Nephron progenitor cell (in vitro differentiated cells): ENCODE results near the gene CCDC85C.

Experiments used
- DNase-seq: peaks from one replicate; pipeline ENCODE4 v3.0.0; 2021
- H3K27ac Mint-ChIP-seq: 2 replicates; pipeline ENCODE4 v1.8.0; 2021; ENCODE audit warnings: mild to moderate bottlenecking, moderate library complexity, mixed read lengths
- H3K27me3 Mint-ChIP-seq: 2 replicates; pipeline ENCODE4 v1.8.0; 2021; ENCODE audit warnings: mild to moderate bottlenecking, low read depth, mixed read lengths; ENCODE audit not compliant: poor library complexity
- H3K36me3 Mint-ChIP-seq: 2 replicates; pipeline ENCODE4 v1.8.0; 2021; ENCODE audit warnings: low read depth, mixed read lengths
- H3K4me1 Mint-ChIP-seq: 2 replicates; pipeline ENCODE4 v1.8.0; 2021; ENCODE audit warnings: mixed read lengths
- H3K4me3 Mint-ChIP-seq: 2 replicates; pipeline ENCODE4 v1.8.0; 2021; ENCODE audit warnings: mild to moderate bottlenecking, moderate library complexity, mixed read lengths
- H3K9me3 Mint-ChIP-seq: 2 replicates; pipeline ENCODE4 v1.8.0; 2021; ENCODE audit warnings: mild to moderate bottlenecking, moderate library complexity, mixed read lengths
- TF ChIP-seq, protein P1 (sequence below): fragments of 200-600 bp; sonication (generic); IDR thresholded peaks from 2 replicates; pipeline ENCODE4 v1.5.0; 2021; ENCODE audit warnings: antibody characterized with exemption

The CCDC85C gene

DNA sequence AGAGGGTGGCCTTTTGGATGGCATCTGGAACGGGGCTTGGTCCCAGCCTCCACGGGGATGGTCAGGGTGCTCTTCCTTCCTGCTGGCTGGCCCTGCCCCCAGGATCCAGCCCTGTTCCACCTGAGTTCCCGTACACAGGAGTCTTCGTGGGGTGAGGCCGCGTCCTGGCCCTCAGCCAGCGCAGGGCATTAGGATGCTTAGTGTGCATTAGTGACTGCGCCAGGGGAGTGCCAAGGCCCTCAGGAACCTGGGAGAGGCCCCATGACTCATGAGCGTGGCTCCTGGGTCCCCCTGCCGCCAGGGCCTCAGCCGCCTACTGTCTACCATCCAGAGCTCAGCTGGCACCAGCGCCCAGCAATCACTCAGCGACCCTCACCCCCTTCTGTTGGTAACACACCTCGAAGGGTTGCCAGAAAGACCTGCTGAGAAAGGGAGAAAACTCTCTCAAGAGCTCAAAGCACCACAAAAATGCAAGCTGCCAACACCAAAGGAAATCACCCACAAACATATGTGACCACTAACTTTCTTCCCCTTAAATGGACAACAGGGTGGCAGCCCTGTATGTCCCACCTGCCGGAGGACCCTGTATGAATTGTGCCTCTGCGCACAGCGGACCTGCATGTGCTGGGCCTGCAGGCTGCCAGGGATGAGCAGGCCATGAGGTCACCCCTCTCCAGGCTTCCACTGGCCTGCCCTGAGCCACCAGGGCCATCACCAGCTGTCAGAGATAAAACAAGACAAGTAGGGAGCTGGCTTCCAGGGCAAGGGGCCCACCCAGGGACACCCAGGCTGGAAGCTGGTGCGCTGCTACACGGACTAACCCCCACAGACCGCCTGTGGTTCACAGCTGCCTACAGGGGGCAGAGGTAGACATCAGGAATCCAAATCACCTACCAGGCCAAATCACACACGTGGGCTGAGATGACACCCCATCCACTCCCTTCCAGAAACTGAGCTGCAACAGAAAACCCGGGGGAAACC is 28.7 kb downstream of the CCDC85C start:
- no peak for DNase-seq
- peaks cover 97% of the 10 kb centered on the region for H3K4me1 Mint-ChIP-seq
- H3K4me3 Mint-ChIP-seq: peak overlapping the region; percentile 37
- no peaks in the 10 kb centered on the region for H3K9me3 Mint-ChIP-seq
- no peaks in the 10 kb centered on the region for H3K36me3 Mint-ChIP-seq
- no peak overlapping the region for H3K27ac Mint-ChIP-seq
- no peaks in the 10 kb centered on the region for H3K27me3 Mint-ChIP-seq
- TF ChIP-seq, protein P1, sequence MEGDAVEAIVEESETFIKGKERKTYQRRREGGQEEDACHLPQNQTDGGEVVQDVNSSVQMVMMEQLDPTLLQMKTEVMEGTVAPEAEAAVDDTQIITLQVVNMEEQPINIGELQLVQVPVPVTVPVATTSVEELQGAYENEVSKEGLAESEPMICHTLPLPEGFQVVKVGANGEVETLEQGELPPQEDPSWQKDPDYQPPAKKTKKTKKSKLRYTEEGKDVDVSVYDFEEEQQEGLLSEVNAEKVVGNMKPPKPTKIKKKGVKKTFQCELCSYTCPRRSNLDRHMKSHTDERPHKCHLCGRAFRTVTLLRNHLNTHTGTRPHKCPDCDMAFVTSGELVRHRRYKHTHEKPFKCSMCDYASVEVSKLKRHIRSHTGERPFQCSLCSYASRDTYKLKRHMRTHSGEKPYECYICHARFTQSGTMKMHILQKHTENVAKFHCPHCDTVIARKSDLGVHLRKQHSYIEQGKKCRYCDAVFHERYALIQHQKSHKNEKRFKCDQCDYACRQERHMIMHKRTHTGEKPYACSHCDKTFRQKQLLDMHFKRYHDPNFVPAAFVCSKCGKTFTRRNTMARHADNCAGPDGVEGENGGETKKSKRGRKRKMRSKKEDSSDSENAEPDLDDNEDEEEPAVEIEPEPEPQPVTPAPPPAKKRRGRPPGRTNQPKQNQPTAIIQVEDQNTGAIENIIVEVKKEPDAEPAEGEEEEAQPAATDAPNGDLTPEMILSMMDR: peak; percentile 16

DNA sequence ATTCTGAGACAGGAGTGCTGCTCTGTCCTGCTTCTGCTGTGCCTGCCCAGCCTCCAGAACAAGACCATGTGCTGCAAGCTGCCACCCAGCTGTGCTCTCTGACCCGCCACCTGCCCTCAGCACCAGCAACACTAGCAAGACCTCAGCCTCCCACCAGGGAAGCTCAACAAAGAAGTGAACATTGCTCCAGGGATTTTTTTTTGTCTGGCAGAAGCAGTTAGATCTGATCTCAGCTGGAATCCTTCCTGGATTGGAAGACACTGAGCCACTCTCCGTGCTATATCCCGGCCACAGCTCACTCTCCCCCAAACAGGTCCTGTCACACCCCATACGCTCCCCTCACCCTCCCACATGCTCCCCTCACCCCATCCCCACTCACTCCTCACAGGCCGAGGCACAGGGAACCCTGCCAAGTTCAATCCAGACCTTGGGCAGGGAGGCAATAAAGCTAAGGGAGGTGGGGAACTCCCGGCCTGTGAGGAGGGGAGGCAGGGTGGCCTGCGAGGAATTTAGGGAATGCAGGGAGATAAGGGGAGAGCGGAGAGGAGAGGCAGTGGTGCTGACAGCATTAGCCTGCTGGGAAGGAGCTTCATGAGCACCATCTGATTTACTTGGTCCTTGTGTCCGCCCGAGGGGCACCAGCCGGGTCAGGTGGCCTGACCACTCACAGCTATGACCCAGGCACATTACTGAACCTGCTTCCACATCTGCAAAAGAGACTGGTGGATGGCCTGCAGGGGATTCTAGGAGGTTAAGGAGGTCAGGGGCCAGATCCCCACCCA is 29.7 kb downstream of the CCDC85C start:
- H3K4me3 Mint-ChIP-seq: peak overlapping the region; percentile 64
- H3K9me3 Mint-ChIP-seq: no peaks in the 10 kb centered on the region
- TF ChIP-seq, protein P1: no peak
- DNase-seq: peak; percentile 55
- no peaks in the 10 kb centered on the region for H3K27me3 Mint-ChIP-seq
- H3K4me1 Mint-ChIP-seq: peaks cover 97% of the 10 kb centered on the region
- H3K36me3 Mint-ChIP-seq: no peaks in the 10 kb centered on the region
- H3K27ac Mint-ChIP-seq: peak overlapping the region; percentile 92

DNA sequence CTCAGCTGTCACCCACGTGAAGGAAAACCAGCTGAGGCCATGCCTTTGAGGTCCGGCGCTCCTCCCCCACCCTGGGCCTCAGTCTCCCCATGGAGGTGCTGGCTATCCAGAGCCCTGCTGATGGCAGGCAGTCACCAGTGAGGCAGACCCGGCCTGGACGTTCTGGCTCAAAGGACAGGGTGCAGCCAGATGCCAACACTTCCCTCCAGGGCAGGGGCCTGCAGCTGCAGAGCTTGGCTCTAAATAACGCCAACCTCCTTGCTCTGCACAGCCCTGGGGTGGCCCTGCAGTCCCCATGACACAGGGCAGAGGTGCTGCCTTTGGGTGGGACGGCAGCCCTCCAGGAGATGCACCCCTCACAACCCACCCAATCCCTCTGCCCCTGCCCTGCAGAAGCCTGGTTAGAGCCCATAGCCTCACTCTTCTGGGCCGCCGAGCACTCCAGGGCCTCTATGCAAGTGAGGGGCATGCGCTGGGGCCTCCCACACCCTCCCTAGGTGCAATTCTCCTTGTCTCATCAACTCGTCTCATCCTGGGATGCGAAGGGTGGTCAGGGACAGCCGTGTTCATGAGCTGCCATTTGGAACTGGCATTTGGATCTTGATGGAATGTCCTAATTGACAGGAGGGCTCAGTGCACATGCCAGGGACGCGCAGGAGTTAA is 30.4 kb downstream of the CCDC85C start:
- TF ChIP-seq, protein P1: no peak
- Mint-ChIP-seq H3K36me3 (no peaks in the 10 kb centered on the region), H3K27me3 (no peaks in the 10 kb centered on the region), H3K9me3 (no peaks in the 10 kb centered on the region), H3K4me1 (peaks cover 100% of the 10 kb centered on the region), H3K4me3 (peak overlapping the region; percentile 64), H3K27ac (peak overlapping the region; percentile 92)
- no peak for DNase-seq

DNA sequence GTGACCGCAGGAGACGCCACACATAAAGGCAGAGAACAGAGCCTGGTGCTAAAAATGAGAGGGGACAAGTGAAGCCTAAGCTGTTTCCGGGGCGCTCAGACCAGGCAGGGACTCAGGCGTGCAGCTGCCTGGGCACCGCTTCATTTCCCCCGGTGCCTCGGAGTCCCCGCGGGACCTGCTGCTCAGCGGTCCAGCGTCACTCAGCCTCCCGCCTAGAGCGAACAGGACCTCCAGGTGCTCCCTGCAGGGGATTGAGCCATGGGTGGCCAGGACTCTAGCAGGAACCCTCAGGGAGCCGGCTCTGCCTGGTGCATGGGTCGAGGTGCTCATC is 31.0 kb downstream of the CCDC85C start:
- Mint-ChIP-seq H3K27me3 (no peaks in the 10 kb centered on the region), H3K4me3 (peak overlapping the region; percentile 50), H3K4me1 (peaks cover 100% of the 10 kb centered on the region), H3K27ac (no peak overlapping the region), H3K9me3 (no peaks in the 10 kb centered on the region), H3K36me3 (no peaks in the 10 kb centered on the region)
- peak; percentile 28 for DNase-seq
- TF ChIP-seq, protein P1: no peak

DNA sequence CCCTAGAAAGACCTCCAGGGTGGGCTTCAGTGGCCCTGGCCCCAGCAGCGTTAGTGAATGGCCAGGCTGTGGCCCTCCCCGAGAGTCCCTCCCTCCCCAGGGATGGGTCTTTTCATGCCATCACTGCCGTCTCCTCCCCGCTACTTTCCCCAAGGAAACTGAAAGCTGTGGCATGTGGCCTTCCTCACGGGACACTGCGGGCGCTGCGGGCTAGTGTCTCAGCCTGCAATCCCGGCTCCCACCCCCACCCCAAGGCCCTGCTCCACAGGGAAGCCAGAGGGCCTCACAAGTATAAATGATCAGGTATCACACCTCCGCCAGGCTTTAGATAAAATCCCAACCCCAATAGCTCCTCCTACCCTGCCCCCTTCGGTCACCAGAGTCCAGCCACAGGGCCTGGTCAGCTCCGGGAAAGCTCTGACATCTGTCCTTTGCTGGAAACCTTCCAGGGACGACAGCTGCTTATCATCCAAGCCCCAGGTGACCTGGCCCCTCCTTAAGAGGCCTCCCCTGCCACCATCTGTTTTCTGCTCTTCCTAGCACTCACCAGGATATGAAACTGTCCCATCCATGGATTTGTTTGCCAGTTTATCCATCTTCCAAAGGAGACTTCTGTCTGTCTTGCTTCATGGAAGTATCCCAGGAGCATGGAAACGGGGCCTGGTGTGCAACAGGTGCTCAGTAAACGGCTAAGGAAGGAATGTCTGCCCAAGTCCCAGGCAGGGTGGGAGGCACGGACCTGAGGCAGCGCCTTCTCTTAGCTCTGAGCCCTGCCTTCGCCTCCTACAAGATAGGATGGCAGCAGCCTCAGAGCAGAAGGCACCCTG is 31.6 kb downstream of the CCDC85C start:
- Mint-ChIP-seq H3K27ac (no peak overlapping the region), H3K27me3 (no peaks in the 10 kb centered on the region), H3K4me3 (peak overlapping the region; percentile 50), H3K9me3 (no peaks in the 10 kb centered on the region), H3K36me3 (no peaks in the 10 kb centered on the region), H3K4me1 (peaks cover 100% of the 10 kb centered on the region)
- TF ChIP-seq, protein P1: no peak
- no peak for DNase-seq
